Natural killer cell (primary cell): Measurements from ENCODE around the gene DNAI7. TPM values are rescaled to one million over a fixed set of nuclear protein-coding genes. Genes with fewer than 3 reads are reported as not detected.
A peak's percentile ranks its signal among the peaks of the same experiment; 100 is the strongest.

ENCODE experiments used
- ATAC-seq, 3 donors: fragments of 150-1000 bp in 2 of 3; fragments of 200-7000 bp in 1 of 3; cut with Tn5 transposase; 1 replicate in 1 of 3; 2 replicates in 2 of 3; pipeline ENCODE4 v1.10.0; 2021; ENCODE audit warnings: mild to moderate bottlenecking in 2 of 3, moderate library complexity in 2 of 3
- DNase-seq, 2 donors: peaks; one replicate each; pipeline versions ENCODE4 v3.0.0 to v3.0.0-alpha.2; 2013 to 2021; ENCODE audit warnings: mixed read lengths in 1 of 2
- H3K27ac ChIP-seq: one replicate; pipeline ENCODE4 v1.5.1; 2013; ENCODE audit warnings: mild to moderate bottlenecking, low read length
- H3K27me3 ChIP-seq: one replicate; pipeline ENCODE4 v1.6.1; 2013; ENCODE audit warnings: low read length; ENCODE audit not compliant: control insufficient read depth, insufficient read depth
- H3K36me3 ChIP-seq: one replicate; pipeline ENCODE4 v1.6.1; 2013; ENCODE audit warnings: low read length; ENCODE audit not compliant: control insufficient read depth, insufficient read depth
- H3K4me1 ChIP-seq: one replicate; pipeline ENCODE4 v1.6.1; 2013; ENCODE audit warnings: low read length; ENCODE audit not compliant: control insufficient read depth, insufficient read depth
- H3K4me3 ChIP-seq: one replicate; pipeline ENCODE4 v1.5.1; 2013; ENCODE audit warnings: low read length
- H3K9me3 ChIP-seq: one replicate; pipeline ENCODE4 v1.6.1; 2013; ENCODE audit warnings: low read length; ENCODE audit not compliant: control insufficient read depth, insufficient read depth
- H3K27ac Mint-ChIP-seq, 2 donors: one replicate each; pipeline ENCODE4 v1.8.0; 2022; ENCODE audit warnings: mild to moderate bottlenecking in 2 of 2, mixed read lengths in 2 of 2, moderate library complexity in 1 of 2
- H3K27me3 Mint-ChIP-seq, 2 donors: one replicate each; pipeline ENCODE4 v1.8.0; 2022; ENCODE audit warnings: low read depth in 2 of 2, mixed read lengths in 2 of 2
- H3K36me3 Mint-ChIP-seq: one replicate; pipeline ENCODE4 v1.8.0; 2022; ENCODE audit warnings: mixed read lengths
- H3K4me1 Mint-ChIP-seq, 2 donors: one replicate each; pipeline ENCODE4 v1.8.0; 2022; ENCODE audit warnings: mixed read lengths in 2 of 2
- H3K4me3 Mint-ChIP-seq: one replicate; pipeline ENCODE4 v1.8.0; 2022; ENCODE audit warnings: mild to moderate bottlenecking, moderate library complexity, mixed read lengths
- H3K9me3 Mint-ChIP-seq, 2 donors: one replicate each; pipeline ENCODE4 v1.8.0; 2022; ENCODE audit warnings: mixed read lengths in 2 of 2
- WGBS: methylation state at CpG from one replicate; pipeline ENCODE4 v1.1.7; 2013; ENCODE audit warnings: missing lambda C conversion rate; ENCODE audit not compliant: insufficient coverage; 5-methylcytosine and 5-hydroxymethylcytosine counted together
- intact Hi-C: fragments of 100-400 bp; cut with micrococcal nuclease; formaldehyde crosslinking; loops from one replicate; pipeline ENCODE4 v1.14.2; 2022
- total RNA-seq, 4 donors: library from RNA; stranded (reverse); fragments of 120-200 nt in 1 of 4; gene quantifications; one replicate each; pipeline versions ENCODE4 v1.2.3 to v1.2.4, GENCODE V29; 2013 to 2022
- TF ChIP-seq, protein P1 (sequence below): fragments of 200-600 bp; IDR thresholded peaks from one replicate; pipeline ENCODE4 v1.8.0; 2022; ENCODE audit warnings: antibody characterized with exemption

DNAI7 gene
- total RNA-seq, 3 donors from 2014 or later (not counting 1 experiment from before 2014, with no cell fraction given), result 0.15 to 0.59 (median 0.48) TPM

DNA sequence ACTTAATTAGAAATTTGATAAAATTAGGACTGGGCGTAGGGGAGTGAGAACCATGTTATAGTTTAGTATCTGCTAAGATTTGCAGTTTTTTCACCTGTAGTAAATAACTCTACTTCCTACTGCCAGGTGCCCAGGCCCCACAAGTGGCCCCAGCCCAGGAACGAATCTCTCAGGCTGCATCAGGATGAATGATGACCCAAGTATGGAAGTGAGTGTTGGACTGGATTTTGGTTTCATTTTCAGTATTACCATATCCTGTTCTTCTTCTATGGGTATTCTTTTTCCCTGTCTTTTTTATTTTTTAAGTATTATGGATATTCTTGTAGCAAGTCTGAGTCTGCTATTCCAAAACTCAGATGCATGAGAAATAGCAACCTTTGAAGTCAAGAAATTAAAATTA is 125.7 kb downstream of the DNAI7 start:
- WGBS, result no CpG with 5 or more reads among the region's 2 CpGs
- Mint-ChIP-seq H3K27ac (peak overlapping the region; percentile 1 to 36), H3K9me3 (no peaks in the 10 kb centered on the region), H3K4me1 (peaks cover 20 to 24% of the 10 kb centered on the region in 2 donors), H3K27me3 (no peaks in the 10 kb centered on the region), H3K4me3 (no peak overlapping the region), H3K36me3 (peaks cover 30% of the 10 kb centered on the region)
- Histone ChIP-seq H3K4me1 (no peaks in the 10 kb centered on the region), H3K9me3 (no peaks in the 10 kb centered on the region), H3K4me3 (no peak overlapping the region), H3K36me3 (peaks cover 81% of the 10 kb centered on the region), H3K27me3 (no peaks in the 10 kb centered on the region), H3K27ac (no peak overlapping the region)
- intact Hi-C loops, result no loop called here
- TF ChIP-seq, protein P1, sequence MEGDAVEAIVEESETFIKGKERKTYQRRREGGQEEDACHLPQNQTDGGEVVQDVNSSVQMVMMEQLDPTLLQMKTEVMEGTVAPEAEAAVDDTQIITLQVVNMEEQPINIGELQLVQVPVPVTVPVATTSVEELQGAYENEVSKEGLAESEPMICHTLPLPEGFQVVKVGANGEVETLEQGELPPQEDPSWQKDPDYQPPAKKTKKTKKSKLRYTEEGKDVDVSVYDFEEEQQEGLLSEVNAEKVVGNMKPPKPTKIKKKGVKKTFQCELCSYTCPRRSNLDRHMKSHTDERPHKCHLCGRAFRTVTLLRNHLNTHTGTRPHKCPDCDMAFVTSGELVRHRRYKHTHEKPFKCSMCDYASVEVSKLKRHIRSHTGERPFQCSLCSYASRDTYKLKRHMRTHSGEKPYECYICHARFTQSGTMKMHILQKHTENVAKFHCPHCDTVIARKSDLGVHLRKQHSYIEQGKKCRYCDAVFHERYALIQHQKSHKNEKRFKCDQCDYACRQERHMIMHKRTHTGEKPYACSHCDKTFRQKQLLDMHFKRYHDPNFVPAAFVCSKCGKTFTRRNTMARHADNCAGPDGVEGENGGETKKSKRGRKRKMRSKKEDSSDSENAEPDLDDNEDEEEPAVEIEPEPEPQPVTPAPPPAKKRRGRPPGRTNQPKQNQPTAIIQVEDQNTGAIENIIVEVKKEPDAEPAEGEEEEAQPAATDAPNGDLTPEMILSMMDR, result no peak
- DNase-seq (no peak), ATAC-seq (no peak)

GRCh38 chr12:25065035-25065434 is 129.9 kb downstream of the DNAI7 start:
- ATAC-seq (no peak), DNase-seq (no peak)
- intact Hi-C loops, result no loop called here
- no peaks in the 10 kb centered on the region for H3K27me3 Mint-ChIP-seq
- H3K27ac Mint-ChIP-seq, result no peak overlapping the region
- H3K4me3 Mint-ChIP-seq, result no peak overlapping the region
- WGBS, result 100% methylated on average over 2 of the region's 2 CpGs
- TF ChIP-seq, protein P1, result no peak
- no peaks in the 10 kb centered on the region for H3K9me3 Mint-ChIP-seq
- peaks cover 17% of the 10 kb centered on the region for H3K36me3 Mint-ChIP-seq
- Histone ChIP-seq H3K9me3 (no peaks in the 10 kb centered on the region), H3K4me1 (peaks cover 6% of the 10 kb centered on the region), H3K4me3 (no peak overlapping the region), H3K27ac (no peak overlapping the region), H3K36me3 (peaks cover 63% of the 10 kb centered on the region), H3K27me3 (no peaks in the 10 kb centered on the region)
- H3K4me1 Mint-ChIP-seq, result peaks cover 9 to 28% of the 10 kb centered on the region in 2 donors

- H3K27ac Mint-ChIP-seq, result no peak overlapping the region
- peaks cover 10 to 30% of the 10 kb centered on the region in 2 donors for H3K4me1 Mint-ChIP-seq
- no peaks in the 10 kb centered on the region for H3K9me3 Mint-ChIP-seq
- no peak for DNase-seq
- no peak for ATAC-seq
- peaks cover 12% of the 10 kb centered on the region for H3K36me3 Mint-ChIP-seq
- intact Hi-C loops, result no loop called here
- no peak overlapping the region for H3K4me3 Mint-ChIP-seq
- no peaks in the 10 kb centered on the region for H3K27me3 Mint-ChIP-seq
- H3K27me3 ChIP-seq, result no peaks in the 10 kb centered on the region
- H3K4me1 ChIP-seq, result peaks cover 6% of the 10 kb centered on the region
- H3K4me3 ChIP-seq, result no peak overlapping the region
- H3K9me3 ChIP-seq, result no peaks in the 10 kb centered on the region
- WGBS, result 84% methylated on average over 3 of the region's 5 CpGs
- no peak overlapping the region for H3K27ac ChIP-seq
- TF ChIP-seq, protein P1, result no peak
- H3K36me3 ChIP-seq, result peaks cover 53% of the 10 kb centered on the region
Observed at GRCh38 chr12:25063873-25064628, 130.9 kb downstream of the DNAI7 start.

DNA sequence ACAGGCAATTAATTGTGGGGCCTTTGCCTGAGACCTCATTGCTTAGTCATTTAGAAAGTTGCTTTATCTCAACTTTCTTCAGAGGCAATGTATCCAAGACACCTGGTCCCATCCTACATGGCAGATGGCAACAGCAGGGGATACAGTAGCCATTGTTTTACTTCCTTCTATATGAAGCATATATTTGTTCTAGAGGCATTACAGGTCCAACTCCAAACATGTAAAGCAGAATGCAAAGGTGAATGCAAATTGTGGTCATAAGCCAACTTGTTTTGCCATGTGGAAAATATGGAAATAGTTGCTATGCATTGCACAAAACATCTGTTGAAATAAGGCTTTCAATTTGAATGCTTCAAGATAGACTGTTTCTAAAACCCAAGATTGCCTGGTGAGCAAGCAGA is 136.3 kb downstream of the DNAI7 start:
- H3K27ac ChIP-seq, result no peak overlapping the region
- ATAC-seq (no peak), DNase-seq (no peak)
- intact Hi-C loops, result no loop called here
- TF ChIP-seq, protein P1, result no peak
- Mint-ChIP-seq H3K4me3 (peak overlapping the region; percentile 55), H3K27me3 (no peaks in the 10 kb centered on the region), H3K27ac (peak overlapping the region; percentile 83 to 86), H3K9me3 (no peaks in the 10 kb centered on the region), H3K36me3 (peaks cover 3% of the 10 kb centered on the region), H3K4me1 (peaks cover 55 to 57% of the 10 kb centered on the region in 2 donors)
- peaks cover 19% of the 10 kb centered on the region for H3K4me1 ChIP-seq
- no peaks in the 10 kb centered on the region for H3K9me3 ChIP-seq
- H3K36me3 ChIP-seq, result peaks cover 9% of the 10 kb centered on the region
- H3K27me3 ChIP-seq, result no peaks in the 10 kb centered on the region
- no peak overlapping the region for H3K4me3 ChIP-seq
